Fibroblast of peridontal ligament (primary cell): ENCODE measurements around the gene ST6GAL2.

Source experiments
- DNase-seq: peaks from one replicate; pipeline ENCODE4 v3.0.0-alpha.2; 2010; ENCODE audit errors: extremely low read depth

The ST6GAL2 gene

GRCh38 chr2:106863387-106863786 lies 22.6 kb downstream of the ST6GAL2 start:
- DNase-seq: no peak

GRCh38 chr2:106859498-106859897 lies 26.5 kb downstream of the ST6GAL2 start:
- DNase-seq: no peak

DNA sequence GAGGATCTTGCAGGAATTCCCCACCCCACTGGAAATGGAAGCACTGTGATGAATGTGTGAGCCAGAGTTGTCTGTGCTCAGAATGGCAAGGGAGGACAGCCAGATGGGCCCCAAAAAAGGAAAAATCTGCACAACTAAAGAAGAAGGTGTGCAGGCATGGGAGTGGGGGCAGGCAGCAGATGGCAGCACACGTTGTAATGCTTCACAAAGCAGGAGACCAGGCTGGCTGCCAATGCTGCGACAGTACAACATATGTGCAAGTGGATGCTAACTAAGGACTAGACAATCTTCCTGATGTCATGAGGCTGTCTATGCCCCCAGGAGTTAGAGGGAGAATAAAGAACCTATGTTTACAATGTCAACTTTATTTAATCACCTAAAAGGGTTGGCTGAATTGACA lies 27.2 kb downstream of the ST6GAL2 start:
- no peak for DNase-seq

GRCh38 chr2:106857882-106858478 lies 28.0 kb downstream of the ST6GAL2 start:
- DNase-seq: no peak

GRCh38 chr2:106853631-106854030 lies 32.3 kb downstream of the ST6GAL2 start:
- DNase-seq: no peak

DNA sequence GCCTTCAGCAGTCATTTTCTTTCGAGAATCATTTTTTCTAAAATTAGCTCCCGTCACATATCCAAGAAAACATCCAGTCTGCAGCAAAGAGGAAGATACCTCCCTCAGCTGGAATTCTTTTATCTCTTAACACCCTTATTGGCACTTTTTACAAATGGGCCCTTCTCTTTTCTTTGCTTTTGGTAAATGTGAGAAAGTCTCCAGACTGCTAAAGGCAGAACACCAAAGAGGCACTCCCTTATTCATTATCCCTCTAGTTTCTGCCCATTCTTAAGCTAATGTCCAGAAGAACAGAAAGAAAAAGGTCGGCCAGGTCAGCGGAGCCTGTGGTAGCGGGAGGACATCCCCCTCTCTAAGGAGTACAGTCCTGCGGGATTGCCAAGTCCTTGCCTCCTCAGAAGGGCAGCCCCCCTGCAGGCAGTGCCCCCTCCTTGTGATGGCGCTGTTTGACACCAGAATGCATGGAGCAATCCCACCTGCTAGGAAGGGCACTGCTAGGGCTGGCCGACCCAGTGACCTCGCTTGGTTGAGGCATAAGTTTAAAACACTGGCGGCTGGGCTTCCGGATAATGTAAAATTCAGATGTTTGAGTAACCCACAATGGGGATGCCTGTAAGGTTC lies 34.0 kb downstream of the ST6GAL2 start:
- no peak for DNase-seq

- no peak for DNase-seq
These were observed 34.7 kb downstream of the ST6GAL2 start for GRCh38 chr2:106851087-106851874.

GRCh38 chr2:106849253-106849652 lies 36.7 kb downstream of the ST6GAL2 start:
- DNase-seq: no peak

DNA sequence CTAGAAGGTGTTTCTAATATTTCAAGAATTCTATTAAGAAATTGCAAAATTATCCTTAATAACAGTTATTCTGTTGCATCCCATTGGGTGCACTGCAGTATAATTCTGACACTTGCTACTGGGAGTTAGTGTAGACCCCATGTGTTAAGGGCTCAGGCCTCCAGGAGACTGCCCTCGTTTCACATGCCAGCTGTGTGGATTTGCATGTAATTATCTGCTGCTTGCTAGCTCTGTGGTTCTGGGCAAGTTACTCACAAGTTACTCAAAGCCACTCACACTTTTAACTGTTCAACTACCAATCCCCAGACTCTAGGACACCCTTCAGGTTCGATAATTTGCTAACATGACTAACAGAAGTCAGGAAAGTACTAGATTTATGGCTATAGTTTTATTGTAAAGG lies 38.6 kb downstream of the ST6GAL2 start:
- no peak for DNase-seq

- no peak for DNase-seq
These were observed 40.3 kb downstream of the ST6GAL2 start for GRCh38 chr2:106845716-106846115.

DNA sequence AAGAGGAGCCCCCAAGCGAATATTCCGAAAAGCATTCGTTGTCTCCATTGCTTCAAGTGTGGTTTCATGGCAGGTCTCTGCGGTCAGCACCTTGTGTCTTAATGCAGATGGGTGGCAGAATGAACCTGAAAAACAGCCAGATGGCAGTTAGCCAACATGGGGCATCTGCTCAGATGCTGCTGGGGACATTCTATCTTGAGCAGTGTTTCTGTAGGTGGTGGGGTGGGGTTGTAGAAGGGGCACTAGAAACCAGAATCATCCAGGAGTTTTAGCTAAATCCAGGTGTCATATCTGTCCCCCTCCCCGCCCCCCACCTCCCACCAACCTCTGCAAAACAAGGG lies 42.1 kb downstream of the ST6GAL2 start:
- no peak for DNase-seq

DNA sequence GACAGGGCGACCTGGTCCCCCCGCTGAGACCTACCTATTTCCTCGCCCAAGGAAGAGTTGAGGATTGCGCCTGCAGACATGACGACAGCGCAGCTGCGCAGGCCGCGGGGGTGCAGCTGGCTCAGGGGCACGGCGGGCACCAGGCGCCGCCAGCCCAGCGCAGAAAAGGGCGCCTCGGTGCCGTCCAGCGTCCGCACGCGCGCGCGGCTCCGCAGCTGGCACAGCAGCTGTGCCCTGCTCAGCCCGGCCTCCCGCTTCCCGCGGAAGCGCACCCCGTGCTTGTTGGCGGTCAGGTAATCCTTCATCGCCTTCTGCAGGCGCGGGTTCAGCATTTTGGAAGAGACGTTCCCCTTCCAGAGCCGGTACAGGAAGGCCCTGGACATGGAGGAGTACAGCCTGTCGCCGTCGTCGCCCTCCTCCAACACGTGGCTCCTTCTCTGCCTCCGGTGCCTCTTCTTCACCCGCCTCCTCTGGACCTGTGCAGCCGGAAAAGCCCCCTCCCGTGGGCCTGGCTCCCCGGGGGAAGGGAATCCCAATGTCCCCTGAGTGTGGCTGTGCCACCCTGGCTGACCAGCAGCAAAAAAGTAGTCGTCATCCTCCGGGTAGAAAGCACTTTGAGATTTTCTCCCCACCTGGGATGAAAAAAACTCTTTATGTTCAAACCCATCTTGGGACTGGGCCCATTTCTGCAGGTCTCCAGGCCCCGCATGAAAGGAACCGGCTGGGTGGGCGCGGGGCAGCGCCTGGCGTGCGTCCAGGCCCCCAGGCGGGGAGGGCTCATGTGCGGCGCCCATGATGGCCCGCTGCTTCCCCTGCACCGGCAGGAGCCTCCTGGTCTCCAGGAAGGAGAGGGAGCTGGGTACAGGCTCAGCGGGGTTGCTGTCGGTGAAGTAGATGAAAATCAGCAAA lies 42.7 kb downstream of the ST6GAL2 start:
- no peak for DNase-seq

DNA sequence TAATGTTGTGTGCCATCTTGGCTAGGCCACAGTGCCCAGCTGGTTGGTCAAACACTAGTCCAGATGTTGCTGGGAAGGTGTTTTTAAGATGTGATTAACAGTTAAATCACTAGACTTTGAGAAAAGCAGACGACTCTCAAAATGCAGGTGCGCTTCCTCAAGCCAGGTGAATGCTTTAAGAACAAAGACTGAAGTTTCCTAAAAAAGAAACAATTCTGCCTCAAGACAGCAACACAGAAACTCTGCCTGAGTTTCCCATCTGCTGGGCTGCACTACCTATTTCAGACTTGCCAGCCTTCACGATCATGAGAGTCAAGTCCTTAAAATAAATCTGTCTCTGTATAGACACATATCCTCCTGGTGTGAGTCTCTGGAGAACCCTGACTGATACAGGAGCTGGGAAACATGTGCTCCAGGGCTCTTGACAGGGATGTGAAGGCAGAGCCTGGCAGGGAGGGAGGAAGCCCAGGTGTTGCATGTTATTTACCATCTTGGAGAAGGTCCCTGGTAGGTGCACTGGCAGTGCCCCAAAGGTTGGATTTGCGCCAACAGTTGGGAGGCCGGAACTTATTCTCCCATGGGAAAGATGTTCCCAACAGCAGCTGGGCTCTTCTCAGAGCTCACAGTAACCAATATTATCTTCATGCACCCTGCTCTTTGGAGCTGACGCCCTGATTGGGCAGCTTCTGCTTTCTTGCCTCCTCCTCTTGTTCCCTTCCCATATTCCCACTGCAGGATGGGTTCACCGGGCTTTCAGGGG lies 43.9 kb downstream of the ST6GAL2 start:
- DNase-seq: no peak

GRCh38 chr2:106840818-106841217 lies 45.1 kb downstream of the ST6GAL2 start:
- no peak for DNase-seq

- no peak for DNase-seq
These were observed 45.9 kb downstream of the ST6GAL2 start for GRCh38 chr2:106839849-106840595.

GRCh38 chr2:106833256-106833655 lies 52.7 kb downstream of the ST6GAL2 start:
- no peak for DNase-seq

DNA sequence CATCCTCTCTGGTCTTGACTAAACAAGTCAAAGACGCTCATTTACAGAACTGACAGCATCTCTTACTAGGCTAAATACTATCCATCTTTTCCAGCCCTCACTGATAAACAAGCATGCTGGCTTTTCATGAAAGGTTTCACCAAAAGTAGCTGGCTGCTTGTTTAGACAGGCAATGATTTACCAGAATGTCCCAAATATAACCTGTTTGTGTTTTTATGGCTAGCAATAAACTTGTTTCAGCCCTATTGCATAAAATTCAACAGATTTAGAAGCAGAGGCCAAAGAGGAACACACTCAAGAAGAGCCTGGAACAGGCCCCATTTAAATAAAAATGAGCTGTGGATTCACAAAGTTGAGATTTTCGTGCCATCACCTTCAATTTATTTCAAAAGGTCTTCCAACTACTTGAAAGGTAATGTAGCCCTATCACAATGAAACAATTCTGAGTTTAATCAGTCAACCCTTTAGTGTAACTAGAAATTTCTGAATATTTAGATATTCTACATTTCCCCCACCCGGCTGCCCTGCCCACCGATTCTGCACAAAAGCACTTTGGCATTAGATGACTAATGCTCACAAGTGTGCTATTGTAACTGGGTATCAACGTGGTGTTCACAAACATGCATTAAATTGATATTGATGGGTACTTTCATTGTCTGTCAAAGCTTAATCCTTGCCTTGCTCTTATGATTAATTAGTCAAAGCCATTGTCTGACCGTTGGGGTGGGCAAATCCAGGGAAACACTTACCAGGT lies 54.0 kb downstream of the ST6GAL2 start:
- no peak for DNase-seq

DNA sequence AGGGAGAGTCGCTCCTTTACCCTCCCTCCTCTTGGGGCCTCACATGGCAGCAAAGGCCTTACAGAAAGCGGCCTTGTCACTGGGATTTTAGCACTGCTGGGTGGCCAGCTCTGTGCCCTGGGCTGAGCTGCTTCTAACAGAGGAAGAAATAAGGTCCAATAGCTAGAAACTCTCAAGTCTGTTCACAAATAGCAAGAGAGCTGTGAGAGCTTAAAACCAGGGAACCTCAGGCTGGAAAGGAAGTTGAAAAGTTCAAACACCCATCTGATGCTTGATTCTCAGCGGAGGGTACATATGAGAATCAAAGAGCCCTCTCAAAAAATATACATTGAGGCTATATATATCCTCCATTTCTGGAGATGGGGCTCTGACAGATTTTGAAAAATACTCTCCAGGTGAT lies 54.7 kb downstream of the ST6GAL2 start:
- DNase-seq: no peak

DNA sequence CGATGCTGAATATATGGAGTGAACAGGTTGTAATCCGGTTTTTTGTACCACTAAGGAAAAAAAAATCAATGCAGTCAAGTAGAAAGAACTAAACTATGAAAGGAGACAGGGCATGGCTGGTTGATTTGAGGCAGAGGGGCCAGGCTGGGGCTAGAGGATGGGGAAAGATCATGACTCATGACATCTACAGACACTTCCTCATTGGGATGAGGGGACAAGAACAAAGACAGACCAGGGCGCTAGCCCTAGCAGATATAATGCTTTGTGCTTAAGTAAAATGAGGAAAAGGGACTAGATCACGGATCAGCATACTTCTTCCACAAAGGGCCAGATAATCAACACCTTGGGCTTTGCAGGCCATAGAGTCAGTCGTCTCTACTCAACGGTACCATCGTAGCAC lies 55.8 kb downstream of the ST6GAL2 start:
- no peak for DNase-seq

GRCh38 chr2:106828119-106828518 lies 57.8 kb downstream of the ST6GAL2 start:
- DNase-seq: no peak
